Thoracic aorta (tissue), 2 donors: ENCODE measurements around the gene TAF1B. TPM values are rescaled to one million over a fixed set of nuclear protein-coding genes. Genes with fewer than 3 reads are reported as not detected.

Source experiments
- ATAC-seq: fragments of 150-250 bp; one replicate; pipeline ENCODE4 v1.8.0; 2017; ENCODE audit warnings: low read depth; ENCODE audit not compliant: insufficient number of reproducible peaks, low FRiP score
- DNase-seq: peaks from one replicate; pipeline ENCODE4 v3.0.0-alpha.2; 2020; ENCODE audit warnings: low spot score
- H3K27ac ChIP-seq, 2 donors: fragments of 200-600 bp; sonication (generic); 1 replicate in 1 of 2; 2 replicates in 1 of 2; pipeline ENCODE4 v1.5.1; 2016; ENCODE audit warnings: mild to moderate bottlenecking in 2 of 2, moderate library complexity in 2 of 2
- H3K27me3 ChIP-seq: fragments of 200-600 bp; sonication (generic); replicated peaks from 2 replicates; pipeline ENCODE4 v1.6.0; 2016; ENCODE audit warnings: mild to moderate bottlenecking; ENCODE audit not compliant: insufficient read depth
- H3K36me3 ChIP-seq: fragments of 200-600 bp; sonication (generic); one replicate; pipeline ENCODE4 v1.5.1; 2016
- H3K4me1 ChIP-seq, 2 donors: fragments of 200-600 bp; sonication (generic); 1 replicate in 1 of 2; 2 replicates in 1 of 2; pipeline versions ENCODE4 v1.5.1 to v1.6.0; 2016; ENCODE audit warnings: low read depth in 2 of 2, mild to moderate bottlenecking in 1 of 2; ENCODE audit not compliant: control insufficient read depth in 1 of 2
- H3K4me3 ChIP-seq: fragments of 200-600 bp; sonication (generic); 2 replicates; pipeline ENCODE4 v1.5.1; 2016; ENCODE audit warnings: mild to moderate bottlenecking
- H3K9me3 ChIP-seq: fragments of 200-600 bp; sonication (generic); 2 replicates; pipeline ENCODE4 v1.5.1; 2016
- total RNA-seq, 2 donors: library from RNA; depleted of rRNA; stranded (reverse); fragments of >200 nt; gene quantifications; one replicate each; pipeline versions ENCODE4 v1.1.0 to v1.2.3, GENCODE V29; 2016
- TF ChIP-seq, protein P1 (sequence below): fragments of 200-600 bp; sonication (generic); IDR thresholded peaks from one replicate; pipeline ENCODE4 v1.5.1; 2019; ENCODE audit warnings: antibody characterized with exemption

The TAF1B gene
- total RNA-seq, 2 donors from 2014 or later: 8.3 to 11.2 TPM

DNA sequence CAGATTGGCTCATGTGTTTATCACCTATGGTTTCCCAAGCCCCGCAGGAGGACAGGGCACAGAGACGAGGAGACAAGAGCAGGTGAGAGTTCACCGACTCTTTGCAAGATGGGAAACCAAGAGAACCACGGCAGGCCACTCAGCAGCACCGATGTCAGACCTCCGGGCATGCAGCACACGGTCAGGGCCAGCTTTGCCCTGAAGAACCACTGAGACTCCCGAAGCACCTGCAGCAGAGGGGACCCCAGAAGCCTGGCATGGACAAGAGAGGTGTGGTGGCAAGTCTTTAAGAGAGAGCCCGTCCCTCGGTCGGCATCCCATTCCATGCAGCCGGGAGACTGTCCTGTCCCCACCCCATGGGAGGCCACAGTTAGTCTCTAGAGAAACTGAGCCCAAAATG lies 36.6 kb upstream of the TAF1B start:
- DNase-seq (no peak), ATAC-seq (no peak)
- H3K4me3 ChIP-seq: no peak overlapping the region
- no peaks in the 10 kb centered on the region for H3K27me3 ChIP-seq
- H3K27ac ChIP-seq: no peak overlapping the region
- no peaks in the 10 kb centered on the region for H3K9me3 ChIP-seq
- TF ChIP-seq, protein P1, sequence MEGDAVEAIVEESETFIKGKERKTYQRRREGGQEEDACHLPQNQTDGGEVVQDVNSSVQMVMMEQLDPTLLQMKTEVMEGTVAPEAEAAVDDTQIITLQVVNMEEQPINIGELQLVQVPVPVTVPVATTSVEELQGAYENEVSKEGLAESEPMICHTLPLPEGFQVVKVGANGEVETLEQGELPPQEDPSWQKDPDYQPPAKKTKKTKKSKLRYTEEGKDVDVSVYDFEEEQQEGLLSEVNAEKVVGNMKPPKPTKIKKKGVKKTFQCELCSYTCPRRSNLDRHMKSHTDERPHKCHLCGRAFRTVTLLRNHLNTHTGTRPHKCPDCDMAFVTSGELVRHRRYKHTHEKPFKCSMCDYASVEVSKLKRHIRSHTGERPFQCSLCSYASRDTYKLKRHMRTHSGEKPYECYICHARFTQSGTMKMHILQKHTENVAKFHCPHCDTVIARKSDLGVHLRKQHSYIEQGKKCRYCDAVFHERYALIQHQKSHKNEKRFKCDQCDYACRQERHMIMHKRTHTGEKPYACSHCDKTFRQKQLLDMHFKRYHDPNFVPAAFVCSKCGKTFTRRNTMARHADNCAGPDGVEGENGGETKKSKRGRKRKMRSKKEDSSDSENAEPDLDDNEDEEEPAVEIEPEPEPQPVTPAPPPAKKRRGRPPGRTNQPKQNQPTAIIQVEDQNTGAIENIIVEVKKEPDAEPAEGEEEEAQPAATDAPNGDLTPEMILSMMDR: no peak
- no peaks in the 10 kb centered on the region for H3K36me3 ChIP-seq
- peaks cover 5 to 15% of the 10 kb centered on the region in 2 donors for H3K4me1 ChIP-seq

- H3K27ac ChIP-seq: no peak overlapping the region
- no peak for ATAC-seq
These were observed 36.2 kb upstream of the TAF1B start for GRCh38 chr2:9807056-9807455.

DNA sequence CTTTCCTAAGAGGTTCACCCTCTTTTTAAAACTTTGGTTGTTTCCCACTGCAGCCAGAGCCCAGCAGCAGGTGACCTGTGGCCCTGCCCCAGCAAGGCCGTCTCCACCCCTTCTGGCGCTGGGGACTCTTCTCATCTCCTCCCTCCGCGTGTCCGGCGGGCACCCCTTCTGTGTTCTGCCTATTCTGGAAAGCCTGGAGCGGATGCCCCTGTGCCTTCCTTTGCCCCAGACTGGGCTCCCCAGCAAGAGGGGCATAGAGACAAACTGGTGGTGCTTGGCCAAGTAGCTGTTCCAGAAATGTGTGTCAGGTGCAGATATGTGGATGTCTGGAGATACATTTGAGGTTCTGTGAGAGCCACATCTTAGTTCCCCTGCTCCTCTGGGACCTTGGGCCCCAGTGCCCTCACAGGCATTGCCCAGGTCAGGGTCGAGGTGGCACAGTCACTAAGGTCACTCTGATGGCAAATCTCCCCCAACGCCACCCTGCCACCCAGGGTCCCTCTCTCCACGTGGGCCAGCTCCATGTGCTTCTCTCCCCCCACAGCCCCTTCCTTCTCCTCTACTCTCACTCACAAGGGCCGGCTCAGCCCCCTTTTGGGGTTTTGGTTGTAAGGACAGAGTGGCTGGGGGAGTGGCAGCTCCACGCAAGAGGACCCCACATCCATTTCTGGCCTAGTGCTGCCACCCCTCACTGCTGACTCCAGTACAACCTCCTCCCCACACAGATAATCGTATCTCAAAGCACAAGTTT lies 35.5 kb upstream of the TAF1B start:
- H3K4me1 ChIP-seq: peaks cover 0 to 6% of the 10 kb centered on the region in 2 donors
- ATAC-seq (no peak), DNase-seq (no peak)
- H3K4me3 ChIP-seq: no peak overlapping the region
- no peak overlapping the region for H3K27ac ChIP-seq
- no peaks in the 10 kb centered on the region for H3K36me3 ChIP-seq
- no peaks in the 10 kb centered on the region for H3K27me3 ChIP-seq
- TF ChIP-seq, protein P1: no peak
- H3K9me3 ChIP-seq: no peaks in the 10 kb centered on the region

More at GRCh38 chr2:9807056-9807455, 36.2 kb upstream of the TAF1B start:
- no peaks in the 10 kb centered on the region for H3K27me3 ChIP-seq
- no peaks in the 10 kb centered on the region for H3K36me3 ChIP-seq
- no peaks in the 10 kb centered on the region for H3K9me3 ChIP-seq
- no peak overlapping the region for H3K4me3 ChIP-seq
- H3K4me1 ChIP-seq: peaks cover 5 to 12% of the 10 kb centered on the region in 2 donors
- TF ChIP-seq, protein P1: no peak
- DNase-seq: no peak

GRCh38 chr2:9808334-9809063 lies 34.8 kb upstream of the TAF1B start:
- Histone ChIP-seq H3K27ac (no peak overlapping the region), H3K27me3 (no peaks in the 10 kb centered on the region), H3K36me3 (no peaks in the 10 kb centered on the region), H3K4me3 (no peak overlapping the region), H3K4me1 (peaks cover 2 to 5% of the 10 kb centered on the region in 2 donors), H3K9me3 (no peaks in the 10 kb centered on the region)
- TF ChIP-seq, protein P1: no peak
- DNase-seq: no peak
- no peak for ATAC-seq

DNA sequence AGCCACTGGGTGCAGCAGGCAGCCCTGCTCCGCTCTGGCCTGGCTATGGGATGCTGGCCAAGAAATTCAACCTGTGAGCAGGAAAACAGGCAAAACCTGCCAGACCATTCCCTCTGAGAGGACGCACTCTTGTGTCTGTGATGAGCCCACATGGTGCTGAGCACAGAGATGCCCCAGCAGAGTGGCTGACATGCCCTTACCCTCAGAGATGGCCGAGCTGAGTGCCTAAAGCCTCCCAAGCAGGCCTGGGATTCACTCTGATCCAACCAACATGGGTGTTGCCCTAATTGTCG lies 34.3 kb upstream of the TAF1B start:
- ATAC-seq (no peak), DNase-seq (no peak)
- Histone ChIP-seq H3K4me1 (peaks cover 4 to 8% of the 10 kb centered on the region in 2 donors), H3K27me3 (no peaks in the 10 kb centered on the region), H3K4me3 (no peak overlapping the region), H3K27ac (no peak overlapping the region), H3K9me3 (no peaks in the 10 kb centered on the region), H3K36me3 (no peaks in the 10 kb centered on the region)
- TF ChIP-seq, protein P1: no peak
